SU-DHL-6 (cell line): ENCODE data around the gene ARID3C.

Source experiments
- EZH2phosphoT487 ChIP-seq: fragments of 200-600 bp; sonication (generic), shearing (Covaris generic); conservative IDR thresholded peaks from 2 replicates; pipeline ENCODE4 v1.6.1; 2018; ENCODE audit warnings: mild to moderate bottlenecking, antibody characterized with exemption, low read length, moderate library complexity, mixed read lengths
- TF ChIP-seq, protein P1 (sequence below): fragments of 200-600 bp; sonication (generic); IDR thresholded peaks from one replicate; pipeline ENCODE4 v1.5.1; 2017; ENCODE audit warnings: antibody characterized with exemption, mild to moderate bottlenecking, low read length, moderate library complexity; ENCODE audit not compliant: insufficient read depth, poor library complexity, severe bottlenecking

DNA sequence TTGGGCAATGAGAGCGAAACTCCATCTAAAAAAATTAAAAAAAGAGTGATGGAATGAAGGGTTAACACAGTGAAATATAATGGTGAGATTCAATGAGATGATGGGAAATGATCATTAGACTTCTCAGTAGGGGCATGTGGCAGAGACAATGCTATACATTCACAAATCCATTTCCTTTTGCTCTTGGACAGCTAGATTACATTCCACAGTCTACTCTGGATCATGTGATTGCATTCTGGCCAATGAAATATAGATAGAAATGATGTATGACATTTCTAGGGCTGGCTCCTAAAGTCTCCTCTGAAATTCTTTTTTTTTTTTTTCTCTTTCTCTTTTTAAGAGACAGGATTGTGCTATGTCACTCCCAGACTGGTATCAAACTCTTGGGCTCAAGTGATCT lies 13.8 kb upstream of the ARID3C start:
- TF ChIP-seq, protein P1, sequence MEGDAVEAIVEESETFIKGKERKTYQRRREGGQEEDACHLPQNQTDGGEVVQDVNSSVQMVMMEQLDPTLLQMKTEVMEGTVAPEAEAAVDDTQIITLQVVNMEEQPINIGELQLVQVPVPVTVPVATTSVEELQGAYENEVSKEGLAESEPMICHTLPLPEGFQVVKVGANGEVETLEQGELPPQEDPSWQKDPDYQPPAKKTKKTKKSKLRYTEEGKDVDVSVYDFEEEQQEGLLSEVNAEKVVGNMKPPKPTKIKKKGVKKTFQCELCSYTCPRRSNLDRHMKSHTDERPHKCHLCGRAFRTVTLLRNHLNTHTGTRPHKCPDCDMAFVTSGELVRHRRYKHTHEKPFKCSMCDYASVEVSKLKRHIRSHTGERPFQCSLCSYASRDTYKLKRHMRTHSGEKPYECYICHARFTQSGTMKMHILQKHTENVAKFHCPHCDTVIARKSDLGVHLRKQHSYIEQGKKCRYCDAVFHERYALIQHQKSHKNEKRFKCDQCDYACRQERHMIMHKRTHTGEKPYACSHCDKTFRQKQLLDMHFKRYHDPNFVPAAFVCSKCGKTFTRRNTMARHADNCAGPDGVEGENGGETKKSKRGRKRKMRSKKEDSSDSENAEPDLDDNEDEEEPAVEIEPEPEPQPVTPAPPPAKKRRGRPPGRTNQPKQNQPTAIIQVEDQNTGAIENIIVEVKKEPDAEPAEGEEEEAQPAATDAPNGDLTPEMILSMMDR: no peak
- TF ChIP-seq EZH2phosphoT487: no peak
